DND-41 (cell line): Measurements from ENCODE around the gene PTS.
"Not testable (repeated sequence)": the region's sequence is repeated elsewhere in the genome, so short reads cannot be mapped to it uniquely, and the experiment has no call there.

Experiments used
- ATAC-seq: fragments of 200-7000 bp; cut with Tn5 transposase; 3 replicates; pipeline ENCODE4 v1.9.1; 2021; ENCODE audit warnings: low read depth; ENCODE audit not compliant: insufficient read depth
- DNase-seq: peaks from one replicate; pipeline ENCODE4 v3.0.0-alpha.2; 2020
- H2AFZ ChIP-seq: 2 replicates; pipeline ENCODE4 v1.6.0; 2012; ENCODE audit warnings: low read depth, low read length
- H3K27ac ChIP-seq: 2 replicates; pipeline ENCODE4 v1.5.1; 2012; ENCODE audit warnings: low read length, inconsistent platforms
- H3K27me3 ChIP-seq: fragments of 200-600 bp; sonication (generic); 2 replicates; pipeline ENCODE4 v1.6.0; 2012; ENCODE audit warnings: low read length, mild to moderate bottlenecking, inconsistent platforms; ENCODE audit not compliant: insufficient read depth, poor library complexity
- H3K36me3 ChIP-seq: 2 replicates; pipeline ENCODE4 v1.5.1; 2012; ENCODE audit warnings: low read length, inconsistent platforms; ENCODE audit not compliant: insufficient read depth
- H3K4me1 ChIP-seq: 2 replicates; pipeline ENCODE4 v1.5.1; 2012; ENCODE audit warnings: mild to moderate bottlenecking, low read length; ENCODE audit not compliant: insufficient read depth
- H3K4me2 ChIP-seq: 2 replicates; pipeline ENCODE4 v1.6.0; 2012; ENCODE audit warnings: mild to moderate bottlenecking, moderate library complexity, low read length, inconsistent platforms; ENCODE audit not compliant: insufficient read depth
- H3K4me3 ChIP-seq, 2 experiments: fragments of 200-600 bp in 1 of 2; shearing (Covaris generic) in 1 of 2; 2 replicates each; pipeline ENCODE4 v1.5.1; 2012 to 2016; ENCODE audit warnings: inconsistent platforms in 2 of 2, low read length in 2 of 2, mild to moderate bottlenecking in 2 of 2, low read depth in 1 of 2, moderate library complexity in 1 of 2
- H3K79me2 ChIP-seq: 2 replicates; pipeline ENCODE4 v1.6.0; 2012; ENCODE audit warnings: low read length, inconsistent platforms; ENCODE audit not compliant: insufficient read depth
- H3K9ac ChIP-seq: 2 replicates; pipeline ENCODE4 v1.6.0; 2012; ENCODE audit warnings: low read depth, mild to moderate bottlenecking, inconsistent platforms, low read length, moderate library complexity
- H3K9me3 ChIP-seq: 2 replicates; pipeline ENCODE4 v1.5.1; 2012; ENCODE audit warnings: low read length, moderate library complexity, mild to moderate bottlenecking, inconsistent platforms; ENCODE audit not compliant: insufficient read depth, severe bottlenecking
- H4K20me1 ChIP-seq: 2 replicates; pipeline ENCODE4 v1.6.0; 2012; ENCODE audit warnings: low read length; ENCODE audit not compliant: insufficient read depth
- CTCF ChIP-seq: IDR thresholded peaks from 2 replicates; pipeline ENCODE4 v1.5.1; 2012; ENCODE audit warnings: borderline replicate concordance, low read length, moderate library complexity, mild to moderate bottlenecking; ENCODE audit not compliant: poor library complexity, severe bottlenecking; ENCODE audit errors: extremely low read depth
- EZH2 ChIP-seq: IDR thresholded peaks from 3 replicates; pipeline ENCODE4 v1.6.1; 2012; ENCODE audit warnings: borderline replicate concordance, low read depth, mild to moderate bottlenecking, moderate library complexity, low read length, inconsistent platforms; ENCODE audit not compliant: severe bottlenecking

PTS gene

GRCh38 chr11:112185883-112186282, 40.3 kb upstream of the PTS start:
- no peaks in the 10 kb centered on the region for H3K36me3 ChIP-seq
- no peak overlapping the region for H3K4me3 ChIP-seq
- no peak for TF ChIP-seq CTCF
- no peak for TF ChIP-seq EZH2
- H3K27ac ChIP-seq: no peak overlapping the region
- H3K79me2 ChIP-seq: no peaks in the 10 kb centered on the region
- ATAC-seq (no peak), DNase-seq (no peak)
- no peak overlapping the region for H2AFZ ChIP-seq
- no peaks in the 10 kb centered on the region for H3K27me3 ChIP-seq
- no peak overlapping the region for H3K9ac ChIP-seq
- no peak overlapping the region for H3K4me2 ChIP-seq
- no peaks in the 10 kb centered on the region for H3K9me3 ChIP-seq
- no peaks in the 10 kb centered on the region for H3K4me1 ChIP-seq
- H4K20me1 ChIP-seq: no peaks in the 10 kb centered on the region

- Histone ChIP-seq H3K27me3 (no peaks in the 10 kb centered on the region), H3K79me2 (no peaks in the 10 kb centered on the region), H3K9ac (no peak overlapping the region), H4K20me1 (no peaks in the 10 kb centered on the region), H3K4me2 (no peak overlapping the region), H3K4me3 (no peak overlapping the region), H3K27ac (no peak overlapping the region), H3K4me1 (no peaks in the 10 kb centered on the region), H3K36me3 (no peaks in the 10 kb centered on the region), H2AFZ (no peak overlapping the region), H3K9me3 (no peaks in the 10 kb centered on the region)
- DNase-seq (no peak), ATAC-seq (no peak)
- TF ChIP-seq EZH2 (no peak), CTCF (no peak)
Measured at GRCh38 chr11:112186304-112186703, 39.9 kb upstream of the PTS start.

GRCh38 chr11:112195113-112195512, 31.1 kb upstream of the PTS start:
- H2AFZ ChIP-seq, H3K27me3 ChIP-seq, H3K9ac ChIP-seq, ATAC-seq, DNase-seq, H3K36me3 ChIP-seq, H3K79me2 ChIP-seq, H3K4me3 ChIP-seq, H3K4me1 ChIP-seq, H3K9me3 ChIP-seq, H4K20me1 ChIP-seq, H3K27ac ChIP-seq, H3K4me2 ChIP-seq: not testable (repeated sequence)

GRCh38 chr11:112195951-112196351, 30.3 kb upstream of the PTS start:
- Histone ChIP-seq H3K36me3 (no peaks in the 10 kb centered on the region), H4K20me1 (no peaks in the 10 kb centered on the region), H3K9ac (no peak overlapping the region), H2AFZ (no peak overlapping the region), H3K4me3 (no peak overlapping the region), H3K27ac (no peak overlapping the region), H3K4me1 (no peaks in the 10 kb centered on the region), H3K27me3 (no peaks in the 10 kb centered on the region), H3K79me2 (no peaks in the 10 kb centered on the region), H3K9me3 (no peaks in the 10 kb centered on the region), H3K4me2 (no peak overlapping the region)
- DNase-seq (no peak), ATAC-seq (no peak)
- TF ChIP-seq EZH2 (no peak), CTCF (no peak)
